HepG2 (cell line): ENCODE results near the gene CAPN10. TPM values are rescaled to one million over a fixed set of nuclear protein-coding genes. Genes with fewer than 3 reads are reported as not detected.

Experiments used
- AHDC1 ChIP-seq: sonication (generic); formaldehyde crosslinking; IDR thresholded peaks from 2 replicates; pipeline ENCODE4 v1.5.1; 2020; ENCODE audit warnings: mild to moderate bottlenecking, missing genetic modification reagents, borderline replicate concordance
- DMAP1 ChIP-seq: IDR thresholded peaks from 2 replicates; pipeline ENCODE4 v1.6.1; 2016
- DNMT1 ChIP-seq: sonication (generic); formaldehyde crosslinking; IDR thresholded peaks from 2 replicates; pipeline ENCODE4 v1.5.1; 2020; ENCODE audit warnings: mild to moderate bottlenecking, missing genetic modification reagents
- HMG20A ChIP-seq: IDR thresholded peaks from 2 replicates; pipeline ENCODE4 v1.6.1; 2016; ENCODE audit warnings: borderline replicate concordance
- MEF2D ChIP-seq: sonication (generic); formaldehyde crosslinking; IDR thresholded peaks from 2 replicates; pipeline ENCODE4 v1.5.1; 2020; ENCODE audit warnings: mild to moderate bottlenecking, missing genetic modification reagents
- MIER3 ChIP-seq: IDR thresholded peaks from 2 replicates; pipeline ENCODE4 v1.6.1; 2016; ENCODE audit warnings: missing compliant biosample characterization, borderline replicate concordance
- NCOA5 ChIP-seq: sonication (generic); formaldehyde crosslinking; IDR thresholded peaks from 2 replicates; pipeline ENCODE4 v1.4.0; 2020; ENCODE audit warnings: missing genetic modification reagents
- NCOR1 ChIP-seq: fragments of 200-600 bp; sonication (generic); IDR thresholded peaks from 2 replicates; pipeline ENCODE4 v1.7.0; 2017; ENCODE audit warnings: antibody characterized with exemption, low read length, borderline replicate concordance
- NR2F1 ChIP-seq, 2 experiments: fragments of 450-650 bp in 1 of 2; formaldehyde crosslinking in 1 of 2; IDR thresholded peaks; 2 replicates each; pipeline versions ENCODE4 v1.5.0 to v1.6.1; 2016 to 2020; ENCODE audit warnings: mild to moderate bottlenecking in 1 of 2, missing compliant biosample characterization in 1 of 2, missing genetic modification reagents in 1 of 2, moderate library complexity in 1 of 2
- PHF20 ChIP-seq: sonication (generic); formaldehyde crosslinking; IDR thresholded peaks from 2 replicates; pipeline ENCODE4 v1.5.0; 2020; ENCODE audit warnings: mild to moderate bottlenecking, missing genetic modification reagents
- PITX1 ChIP-seq: sonication (generic); formaldehyde crosslinking; IDR thresholded peaks from 2 replicates; pipeline ENCODE4 v1.5.1; 2020; ENCODE audit warnings: mild to moderate bottlenecking, missing genetic modification reagents
- SKI ChIP-seq: fragments of 450-650 bp; IDR thresholded peaks from one replicate; pipeline ENCODE4 v1.6.1; 2018; ENCODE audit warnings: mild to moderate bottlenecking; ENCODE audit not compliant: partially characterized antibody
- STAT5B ChIP-seq: sonication (generic); formaldehyde crosslinking; IDR thresholded peaks from 2 replicates; pipeline ENCODE4 v1.4.0; 2020; ENCODE audit warnings: missing genetic modification reagents
- THYN1 ChIP-seq: sonication (generic); formaldehyde crosslinking; IDR thresholded peaks from 2 replicates; pipeline ENCODE4 v1.8.1; 2023; ENCODE audit warnings: low read depth, mild to moderate bottlenecking, moderate library complexity, missing genetic modification reagents, borderline replicate concordance
- TRIM24 ChIP-seq: sonication (generic); formaldehyde crosslinking; IDR thresholded peaks from 2 replicates; pipeline ENCODE4 v1.8.0; 2022; ENCODE audit warnings: mild to moderate bottlenecking, missing genetic modification reagents
- XRCC5 ChIP-seq: fragments of 200-400 bp; formaldehyde crosslinking; optimal IDR thresholded peaks from 2 replicates; pipeline ENCODE3; 2017; ENCODE audit warnings: mild to moderate bottlenecking, low read length
- ZNF138 ChIP-seq: sonication (generic); formaldehyde crosslinking; IDR thresholded peaks from 2 replicates; pipeline ENCODE4 v1.5.0; 2020; ENCODE audit warnings: mild to moderate bottlenecking, low read depth, missing genetic modification reagents
- ZNF256 ChIP-seq: sonication (generic); formaldehyde crosslinking; conservative IDR thresholded peaks from 2 replicates; pipeline ENCODE4 v1.4.0; 2020; ENCODE audit warnings: missing genetic modification reagents
- ZNF3 ChIP-seq: IDR thresholded peaks from 2 replicates; pipeline ENCODE4 v1.7.0; 2017; ENCODE audit warnings: inconsistent platforms
- ZNF333 ChIP-seq: sonication (generic); formaldehyde crosslinking; IDR thresholded peaks from 2 replicates; pipeline ENCODE4 v1.4.0; 2020; ENCODE audit warnings: mild to moderate bottlenecking, missing genetic modification reagents, borderline replicate concordance
- ZNF777 ChIP-seq: sonication (generic); formaldehyde crosslinking; IDR thresholded peaks from 2 replicates; pipeline ENCODE4 v1.4.0; 2020; ENCODE audit warnings: missing genetic modification reagents
- polyA plus RNA-seq, 8 experiments: library from polyadenylated mRNA; depleted of rRNA in 3 of 8; stranded (reverse) in 7 of 8; unstranded in 1 of 8; fragments of >200 nt; fragmentation: Illumina TruSeq in 4 of 8; extraction: Trizol in 4 of 8; gene quantifications; 2 replicates each; pipeline versions ENCODE4 v1.2.1 to v1.2.3, GENCODE V29; 2011 to 2016; ENCODE audit warnings: low read depth in 4 of 8, missing spikeins in 1 of 8, mixed read lengths in 1 of 8; ENCODE audit not compliant: insufficient read depth in 1 of 8
- total RNA-seq, 5 experiments: library from RNA; depleted of rRNA; stranded (reverse); fragments of >200 nt; fragmentation: Illumina TruSeq; extraction: Trizol; gene quantifications; 2 replicates each; pipeline ENCODE4 v1.2.3, GENCODE V29; 2016; ENCODE audit warnings: low read depth in 1 of 5
- TF ChIP-seq, protein P1 (sequence below): sonication (generic); formaldehyde crosslinking; conservative IDR thresholded peaks from 2 replicates; pipeline ENCODE4 v1.4.0; 2020; ENCODE audit warnings: missing genetic modification reagents
- TF ChIP-seq, protein P2 (sequence below): sonication (generic); formaldehyde crosslinking; IDR thresholded peaks from 2 replicates; pipeline ENCODE4 v1.5.1; 2020; ENCODE audit warnings: missing genetic modification reagents, mild to moderate bottlenecking, borderline replicate concordance

Gene CAPN10
- total and polyA plus RNA-seq, 2 of the 13 experiments (the other 11 are each of a cell fraction or from before 2014, with no cell fraction given) = 27.6 to 32.4 TPM

DNA sequence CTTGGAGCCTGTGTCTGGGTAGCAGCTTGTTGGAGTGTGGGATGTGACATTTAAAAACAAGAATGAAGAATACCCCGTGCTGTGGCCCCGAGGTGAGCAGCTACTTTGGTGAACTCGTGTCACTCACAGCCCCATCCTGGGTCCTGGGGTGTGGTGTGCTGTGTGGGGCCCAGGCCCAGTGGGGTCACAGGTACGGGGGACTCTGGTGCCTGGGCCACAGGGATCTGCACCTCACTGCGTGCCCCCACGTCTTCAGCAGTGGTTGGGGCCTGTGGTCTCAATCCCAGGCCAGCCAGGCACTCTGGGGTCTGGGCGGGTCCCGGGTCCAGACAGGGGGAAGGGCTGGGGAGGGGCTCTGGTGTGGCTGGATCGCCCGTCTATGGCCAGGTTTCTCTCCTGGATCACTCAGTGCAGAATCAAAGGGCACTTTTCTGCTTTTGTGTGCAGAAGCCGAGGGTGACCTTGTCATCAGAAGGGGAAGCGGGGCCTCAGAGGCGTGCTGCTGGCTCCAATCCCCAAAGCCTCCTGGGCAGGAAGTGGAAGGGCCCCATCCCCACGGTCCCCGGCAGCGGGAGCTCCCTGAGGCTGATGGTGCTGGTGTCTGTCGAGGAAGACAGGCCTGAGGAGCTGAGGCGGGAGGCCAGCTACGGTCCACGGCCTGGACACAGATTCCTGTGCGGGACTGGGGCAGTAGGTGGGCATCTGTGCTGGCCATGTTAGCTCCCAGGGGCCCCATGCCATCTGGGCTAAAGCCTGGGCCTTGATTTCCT, 40.2 kb downstream of the CAPN10 start (continued):
- TF ChIP-seq THYN1 (CRISPR knock-in tag) (no peak), ZNF333 (CRISPR knock-in tag) (no peak; the same call in 1 of the 2 replicates), DNMT1 (CRISPR knock-in tag) (no peak), TRIM24 (no peak), ZNF138 (CRISPR knock-in tag) (no peak), XRCC5 (peak; percentile 80), AHDC1 (CRISPR knock-in tag) (peak; percentile 78; the same call in 1 of the 2 replicates), ZNF3 (CRISPR knock-in tag) (0 out of 2 replicates have a peak, but pooled peaks have one; percentile 48), PHF20 (peak; percentile 78), STAT5B (CRISPR knock-in tag) (no peak), ZNF777 (CRISPR knock-in tag) (peak; percentile 79), PITX1 (CRISPR knock-in tag) (peak; percentile 84), SKI (peak; percentile 75), NR2F1 (CRISPR knock-in tag; IDR thresholded peaks at IDR 0.05) (no peak), MEF2D (CRISPR knock-in tag) (no peak; the same call in 1 of the 2 replicates), MIER3 (CRISPR knock-in tag) (peak; percentile 81; the same call in 1 of the 2 replicates), NCOR1 (peak; percentile 70), HMG20A (CRISPR knock-in tag) (peak; percentile 53; the same call in 1 of the 2 replicates), DMAP1 (CRISPR knock-in tag) (peak; percentile 69; the same call in 1 of the 2 replicates), ZNF256 (CRISPR knock-in tag) (peak; percentile 82; the same call in 1 of the 2 replicates), NCOA5 (no peak)
- TF ChIP-seq, protein P1, sequence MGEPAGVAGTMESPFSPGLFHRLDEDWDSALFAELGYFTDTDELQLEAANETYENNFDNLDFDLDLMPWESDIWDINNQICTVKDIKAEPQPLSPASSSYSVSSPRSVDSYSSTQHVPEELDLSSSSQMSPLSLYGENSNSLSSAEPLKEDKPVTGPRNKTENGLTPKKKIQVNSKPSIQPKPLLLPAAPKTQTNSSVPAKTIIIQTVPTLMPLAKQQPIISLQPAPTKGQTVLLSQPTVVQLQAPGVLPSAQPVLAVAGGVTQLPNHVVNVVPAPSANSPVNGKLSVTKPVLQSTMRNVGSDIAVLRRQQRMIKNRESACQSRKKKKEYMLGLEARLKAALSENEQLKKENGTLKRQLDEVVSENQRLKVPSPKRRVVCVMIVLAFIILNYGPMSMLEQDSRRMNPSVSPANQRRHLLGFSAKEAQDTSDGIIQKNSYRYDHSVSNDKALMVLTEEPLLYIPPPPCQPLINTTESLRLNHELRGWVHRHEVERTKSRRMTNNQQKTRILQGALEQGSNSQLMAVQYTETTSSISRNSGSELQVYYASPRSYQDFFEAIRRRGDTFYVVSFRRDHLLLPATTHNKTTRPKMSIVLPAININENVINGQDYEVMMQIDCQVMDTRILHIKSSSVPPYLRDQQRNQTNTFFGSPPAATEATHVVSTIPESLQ (CRISPR knock-in tag) = no peak
- TF ChIP-seq, protein P2, sequence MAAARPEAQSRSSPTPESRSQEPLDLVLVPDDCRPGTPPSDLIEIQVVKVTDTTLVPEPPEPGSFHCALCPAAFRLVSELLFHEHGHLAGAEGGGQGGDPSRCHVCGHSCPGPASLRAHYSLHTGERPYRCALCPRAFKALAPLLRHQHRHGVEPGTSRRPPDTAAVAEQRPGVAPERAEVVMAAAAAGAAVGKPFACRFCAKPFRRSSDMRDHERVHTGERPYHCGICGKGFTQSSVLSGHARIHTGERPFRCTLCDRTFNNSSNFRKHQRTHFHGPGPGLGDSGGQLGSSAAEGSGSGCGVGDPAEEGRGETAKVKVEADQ = no peak
